ENCODE results near the gene SFPQ. TPM values are rescaled to one million over a fixed set of nuclear protein-coding genes. Genes with fewer than 3 reads are reported as not detected.
A peak's percentile ranks its signal among the peaks of the same experiment; 100 is the strongest.

The SFPQ gene
- polyA plus RNA-seq, 4 donors: 93.8 to 361 (median 146) TPM

DNA sequence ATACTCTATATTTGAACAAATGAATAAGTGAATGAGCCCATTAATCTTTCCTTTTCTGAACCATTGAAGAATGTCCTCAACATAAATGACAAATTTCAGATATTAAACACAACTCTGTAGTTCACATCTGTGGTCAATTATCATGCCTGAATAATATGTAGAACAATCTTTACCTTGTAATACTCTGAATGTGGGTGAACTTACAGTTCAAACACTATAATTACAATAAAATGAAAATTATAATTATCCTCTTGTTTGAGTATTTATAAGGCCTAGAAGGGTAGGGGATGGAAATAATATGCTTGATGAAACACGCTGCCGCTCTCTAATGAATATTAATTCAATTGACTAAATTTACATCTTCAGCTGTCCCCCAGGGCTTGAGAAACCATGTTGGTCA, 8.7 kb upstream of the SFPQ start:
- no peaks in the 10 kb centered on the region for H3K36me3 ChIP-seq (ENCODE audit: control insufficient read depth in 3 of 3, insufficient read depth in 2 of 3, low read depth in 1 of 3, low read length in 3 of 3)
- H3K9me3 ChIP-seq (ENCODE audit: control insufficient read depth in 2 of 2, insufficient read depth in 1 of 2, low read depth in 1 of 2, low read length in 1 of 2): no peaks in the 10 kb centered on the region
- FAIRE-seq: no peak
- no peak overlapping the region for H3K4me3 ChIP-seq (ENCODE audit: low read depth in 1 of 3, low read length in 3 of 3)
- no peak overlapping the region for H3K27ac ChIP-seq (ENCODE audit: low read depth in 1 of 3, low read length in 2 of 3)
- no peaks in the 10 kb centered on the region for H3K4me1 ChIP-seq (ENCODE audit: control insufficient read depth in 3 of 3, insufficient read depth in 2 of 3, low read depth in 1 of 3, low read length in 2 of 3)
- H3K27me3 ChIP-seq (ENCODE audit: control insufficient read depth in 3 of 3, insufficient read depth in 3 of 3, low read length in 3 of 3): no peaks in the 10 kb centered on the region
- WGBS, 3 donors: 41 to 73% (median 60%) methylated on average over 2 of the region's 2 CpGs
- DNase-seq: no peak

DNA sequence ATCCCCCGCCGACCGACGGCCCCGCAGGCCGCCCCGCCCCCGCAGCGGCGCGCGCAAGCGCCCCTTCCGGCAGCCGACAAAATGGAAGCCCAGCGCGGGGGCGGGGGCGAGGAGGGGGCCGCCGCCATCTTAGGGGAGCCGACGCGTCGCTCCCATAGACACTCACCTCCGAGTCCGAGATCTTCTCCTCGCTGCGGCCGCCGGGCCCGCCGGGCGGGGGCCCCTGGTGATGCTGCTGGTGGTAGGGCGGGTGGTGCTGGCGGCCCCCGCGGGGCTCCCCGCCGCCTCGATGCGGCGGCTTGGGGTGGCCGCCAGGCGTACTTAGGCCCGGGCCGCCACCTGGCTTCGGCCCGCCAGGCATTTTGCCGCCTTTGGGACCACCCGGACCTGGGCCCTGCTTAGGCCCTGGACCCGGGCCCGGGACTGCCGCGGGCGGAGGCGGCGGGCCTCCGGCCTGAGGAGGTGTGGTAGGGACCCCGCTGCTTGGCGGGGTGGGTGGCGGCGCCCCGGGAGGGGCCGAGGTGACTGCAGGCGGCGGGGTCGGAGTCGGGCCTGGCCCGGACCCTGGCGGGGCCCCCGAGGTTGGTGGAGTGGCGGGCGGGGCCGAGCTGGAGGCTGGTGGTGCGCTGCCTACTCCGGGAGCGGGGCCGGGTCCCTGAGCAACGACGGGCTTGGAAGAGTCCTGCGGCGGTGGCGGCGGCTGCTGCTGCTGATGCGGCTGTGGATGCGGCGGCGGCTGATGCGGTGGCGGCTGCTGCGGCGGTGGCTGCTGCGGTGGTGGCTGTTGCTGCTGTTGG, 691 bp downstream of the SFPQ start:
- Histone ChIP-seq H3K27me3 (ENCODE audit: control insufficient read depth in 3 of 3, insufficient read depth in 3 of 3, low read length in 3 of 3) (no peaks in the 10 kb centered on the region), H3K9me3 (ENCODE audit: control insufficient read depth in 2 of 2, insufficient read depth in 1 of 2, low read depth in 1 of 2, low read length in 1 of 2) (no peaks in the 10 kb centered on the region), H3K4me3 (ENCODE audit: low read depth in 1 of 3, low read length in 3 of 3) (peak overlapping the region; percentile 78 to 100 (median 91)), H3K36me3 (ENCODE audit: control insufficient read depth in 3 of 3, insufficient read depth in 2 of 3, low read depth in 1 of 3, low read length in 3 of 3) (peaks cover 12 to 25% (median 16%) of the 10 kb centered on the region in 3 donors), H3K4me1 (ENCODE audit: control insufficient read depth in 3 of 3, insufficient read depth in 2 of 3, low read depth in 1 of 3, low read length in 2 of 3) (peaks cover 2 to 12% (median 2%) of the 10 kb centered on the region in 3 donors), H3K27ac (ENCODE audit: low read depth in 1 of 3, low read length in 2 of 3) (peak overlapping the region; percentile 95 to 97 (median 96))
- WGBS, 3 donors: 0 to 1% (median 1%) methylated on average over 36 to 94 of the region's 94 CpGs
- peak; percentile 83 to 96 for DNase-seq
- FAIRE-seq: no peak

GRCh38 chr1:35191429-35192055, 1.4 kb downstream of the SFPQ start:
- DNase-seq (no peak), FAIRE-seq (no peak)
- Histone ChIP-seq H3K27ac (ENCODE audit: low read depth in 1 of 3, low read length in 2 of 3) (peak overlapping the region in 2 of 3 donors; percentile 9 to 95), H3K4me1 (ENCODE audit: control insufficient read depth in 3 of 3, insufficient read depth in 2 of 3, low read depth in 1 of 3, low read length in 2 of 3) (peaks cover 2 to 18% (median 2%) of the 10 kb centered on the region in 3 donors), H3K9me3 (ENCODE audit: control insufficient read depth in 2 of 2, insufficient read depth in 1 of 2, low read depth in 1 of 2, low read length in 1 of 2) (no peaks in the 10 kb centered on the region), H3K27me3 (ENCODE audit: control insufficient read depth in 3 of 3, insufficient read depth in 3 of 3, low read length in 3 of 3) (no peaks in the 10 kb centered on the region), H3K4me3 (ENCODE audit: low read depth in 1 of 3, low read length in 3 of 3) (peak overlapping the region; percentile 78 to 100 (median 91)), H3K36me3 (ENCODE audit: control insufficient read depth in 3 of 3, insufficient read depth in 2 of 3, low read depth in 1 of 3, low read length in 3 of 3) (peaks cover 17 to 30% (median 23%) of the 10 kb centered on the region in 3 donors)
- 0 to 1% (median 1%) methylated on average over 25 of the region's 25 CpGs for WGBS, 3 donors

GRCh38 chr1:35190784-35191183, 2.2 kb downstream of the SFPQ start:
- H3K9me3 ChIP-seq (ENCODE audit: control insufficient read depth in 2 of 2, insufficient read depth in 1 of 2, low read depth in 1 of 2, low read length in 1 of 2): no peaks in the 10 kb centered on the region
- DNase-seq: no peak
- peak overlapping the region in 1 of 3 donors; percentile 41 for H3K27ac ChIP-seq (ENCODE audit: low read depth in 1 of 3, low read length in 2 of 3)
- H3K4me1 ChIP-seq (ENCODE audit: control insufficient read depth in 3 of 3, insufficient read depth in 2 of 3, low read depth in 1 of 3, low read length in 2 of 3): peaks cover 2 to 23% (median 2%) of the 10 kb centered on the region in 3 donors
- 3 to 5% (median 4%) methylated on average over 6 of the region's 6 CpGs for WGBS, 3 donors
- H3K27me3 ChIP-seq (ENCODE audit: control insufficient read depth in 3 of 3, insufficient read depth in 3 of 3, low read length in 3 of 3): no peaks in the 10 kb centered on the region
- FAIRE-seq: no peak
- peaks cover 24 to 30% (median 28%) of the 10 kb centered on the region in 3 donors for H3K36me3 ChIP-seq (ENCODE audit: control insufficient read depth in 3 of 3, insufficient read depth in 2 of 3, low read depth in 1 of 3, low read length in 3 of 3)
- H3K4me3 ChIP-seq (ENCODE audit: low read depth in 1 of 3, low read length in 3 of 3): peak overlapping the region; percentile 78 to 100 (median 91)

DNA sequence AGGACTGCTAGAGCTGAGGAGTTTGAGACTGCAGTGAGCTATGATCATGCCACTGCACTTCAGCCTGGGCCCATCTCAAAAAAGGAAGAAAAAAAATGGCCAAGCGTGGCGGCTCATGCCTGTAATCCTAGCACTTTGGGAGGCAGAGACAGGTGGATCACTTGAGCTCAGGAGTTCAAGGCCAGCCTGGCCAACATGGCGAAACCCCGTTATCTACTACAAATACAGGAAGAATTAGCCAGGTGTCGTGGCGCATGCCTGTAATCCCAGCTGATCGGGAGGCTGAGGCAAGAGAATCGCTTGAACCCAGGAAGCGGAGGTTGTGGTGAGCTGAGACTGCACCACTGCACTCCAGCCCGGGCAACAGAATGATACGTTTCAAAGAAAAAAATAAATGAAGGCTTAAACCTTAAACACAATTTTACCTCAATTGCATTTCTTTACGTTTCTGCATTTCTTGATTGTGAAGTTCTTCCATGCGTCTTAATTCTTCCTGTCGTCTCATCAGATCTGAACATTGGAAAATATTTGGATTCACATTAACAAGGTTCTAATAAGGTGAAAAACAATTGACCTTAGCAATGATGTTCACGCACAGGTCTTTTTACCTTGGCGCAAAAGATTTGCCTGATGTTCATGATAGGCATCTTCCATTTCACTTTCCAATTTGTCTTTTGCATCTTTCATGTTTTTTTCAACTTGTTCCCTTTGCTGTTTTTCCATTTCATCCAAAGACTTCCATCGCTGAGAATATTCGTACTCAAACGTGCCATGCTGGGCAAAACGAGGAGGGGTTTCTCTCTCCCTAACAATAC, 4.2 kb downstream of the SFPQ start:
- FAIRE-seq: no peak
- peaks cover 2 to 23% (median 6%) of the 10 kb centered on the region in 3 donors for H3K4me1 ChIP-seq (ENCODE audit: control insufficient read depth in 3 of 3, insufficient read depth in 2 of 3, low read depth in 1 of 3, low read length in 2 of 3)
- H3K36me3 ChIP-seq (ENCODE audit: control insufficient read depth in 3 of 3, insufficient read depth in 2 of 3, low read depth in 1 of 3, low read length in 3 of 3): peaks cover 33 to 37% (median 34%) of the 10 kb centered on the region in 3 donors
- no peaks in the 10 kb centered on the region for H3K27me3 ChIP-seq (ENCODE audit: control insufficient read depth in 3 of 3, insufficient read depth in 3 of 3, low read length in 3 of 3)
- no peaks in the 10 kb centered on the region for H3K9me3 ChIP-seq (ENCODE audit: control insufficient read depth in 2 of 2, insufficient read depth in 1 of 2, low read depth in 1 of 2, low read length in 1 of 2)
- H3K4me3 ChIP-seq (ENCODE audit: low read depth in 1 of 3, low read length in 3 of 3): no peak overlapping the region
- no peak overlapping the region for H3K27ac ChIP-seq (ENCODE audit: low read depth in 1 of 3, low read length in 2 of 3)
- WGBS, 3 donors: 70 to 81% (median 75%) methylated on average over 20 of the region's 20 CpGs
- no peak for DNase-seq

DNA sequence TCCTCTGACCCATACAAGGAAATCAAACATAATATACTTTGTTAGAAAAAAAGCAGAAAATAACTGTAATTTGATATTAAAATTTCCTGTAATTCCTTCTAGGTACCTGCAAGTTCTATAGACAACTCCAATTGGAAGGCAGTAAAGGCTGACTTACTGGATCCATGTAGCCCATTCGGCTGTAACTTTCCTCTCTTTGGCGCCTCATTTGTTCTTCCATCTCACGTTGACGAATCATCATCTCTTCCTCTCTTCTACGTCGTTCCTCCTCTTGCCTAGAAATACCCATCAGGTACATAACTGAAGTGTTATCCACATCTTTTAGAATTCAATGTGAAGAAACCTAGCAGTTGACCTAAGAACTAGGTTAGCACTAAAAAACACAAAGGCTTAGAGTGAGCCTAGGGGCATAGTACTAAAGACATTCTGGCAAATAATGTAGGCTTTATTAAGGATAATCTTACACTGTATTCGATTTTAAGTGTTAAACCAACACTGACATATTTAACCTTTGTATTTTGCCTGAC, 5.1 kb downstream of the SFPQ start:
- H3K27ac ChIP-seq (ENCODE audit: low read depth in 1 of 3, low read length in 2 of 3): no peak overlapping the region
- DNase-seq: no peak
- 72 to 83% (median 79%) methylated on average over 7 of the region's 7 CpGs for WGBS, 3 donors
- no peak for FAIRE-seq
- H3K4me3 ChIP-seq (ENCODE audit: low read depth in 1 of 3, low read length in 3 of 3): no peak overlapping the region
- no peaks in the 10 kb centered on the region for H3K9me3 ChIP-seq (ENCODE audit: control insufficient read depth in 2 of 2, insufficient read depth in 1 of 2, low read depth in 1 of 2, low read length in 1 of 2)
- peaks cover 34 to 38% (median 37%) of the 10 kb centered on the region in 3 donors for H3K36me3 ChIP-seq (ENCODE audit: control insufficient read depth in 3 of 3, insufficient read depth in 2 of 3, low read depth in 1 of 3, low read length in 3 of 3)
- peaks cover 2 to 23% (median 6%) of the 10 kb centered on the region in 3 donors for H3K4me1 ChIP-seq (ENCODE audit: control insufficient read depth in 3 of 3, insufficient read depth in 2 of 3, low read depth in 1 of 3, low read length in 2 of 3)
- H3K27me3 ChIP-seq (ENCODE audit: control insufficient read depth in 3 of 3, insufficient read depth in 3 of 3, low read length in 3 of 3): no peaks in the 10 kb centered on the region

DNA sequence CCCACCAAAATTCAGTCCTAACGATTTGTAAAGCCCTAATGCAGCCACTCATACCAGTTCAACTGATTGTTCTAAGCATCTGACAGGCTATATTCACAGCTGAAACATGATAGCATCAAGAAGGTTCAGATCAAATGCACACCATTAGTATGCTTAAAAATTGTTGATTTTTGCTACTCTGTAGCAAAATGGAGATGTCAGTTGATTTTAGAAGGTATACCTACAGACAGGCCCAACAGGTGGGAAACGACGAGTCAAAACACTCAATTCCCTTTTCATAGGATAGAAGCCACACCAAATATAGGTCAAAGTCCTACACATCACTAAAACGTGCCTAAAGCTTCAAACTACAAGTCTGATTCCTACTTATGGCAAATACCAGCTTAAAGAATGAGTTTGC, 6.7 kb downstream of the SFPQ start:
- no peak for DNase-seq
- Histone ChIP-seq H3K27me3 (ENCODE audit: control insufficient read depth in 3 of 3, insufficient read depth in 3 of 3, low read length in 3 of 3) (no peaks in the 10 kb centered on the region), H3K36me3 (ENCODE audit: control insufficient read depth in 3 of 3, insufficient read depth in 2 of 3, low read depth in 1 of 3, low read length in 3 of 3) (peaks cover 36 to 37% (median 36%) of the 10 kb centered on the region in 3 donors), H3K9me3 (ENCODE audit: control insufficient read depth in 2 of 2, insufficient read depth in 1 of 2, low read depth in 1 of 2, low read length in 1 of 2) (no peaks in the 10 kb centered on the region), H3K4me1 (ENCODE audit: control insufficient read depth in 3 of 3, insufficient read depth in 2 of 3, low read depth in 1 of 3, low read length in 2 of 3) (peaks cover 2 to 27% (median 8%) of the 10 kb centered on the region in 3 donors), H3K27ac (ENCODE audit: low read depth in 1 of 3, low read length in 2 of 3) (no peak overlapping the region), H3K4me3 (ENCODE audit: low read depth in 1 of 3, low read length in 3 of 3) (no peak overlapping the region)
- FAIRE-seq: no peak
- WGBS, 3 donors: 28 to 40% (median 36%) methylated on average over 4 of the region's 4 CpGs

DNA sequence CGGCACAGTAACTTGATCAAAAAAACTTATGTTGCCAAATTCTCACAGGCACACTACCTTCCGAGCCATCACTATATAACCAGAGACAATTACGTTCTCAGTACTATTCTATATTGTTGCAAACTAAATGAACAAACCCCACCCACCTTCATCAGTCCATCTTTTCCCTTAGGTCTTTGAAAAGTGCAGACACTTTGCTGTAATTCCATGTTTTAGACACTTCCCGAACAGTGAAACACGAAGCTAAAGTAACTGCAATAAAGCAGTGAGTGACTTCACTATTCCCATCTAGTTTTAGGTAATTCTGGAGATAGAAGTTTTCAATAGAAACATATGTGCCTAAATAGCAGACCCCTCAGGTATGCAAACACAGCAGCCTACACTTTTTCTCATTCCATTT, 7.7 kb downstream of the SFPQ start:
- no peak overlapping the region for H3K27ac ChIP-seq (ENCODE audit: low read depth in 1 of 3, low read length in 2 of 3)
- no peak overlapping the region for H3K4me3 ChIP-seq (ENCODE audit: low read depth in 1 of 3, low read length in 3 of 3)
- H3K4me1 ChIP-seq (ENCODE audit: control insufficient read depth in 3 of 3, insufficient read depth in 2 of 3, low read depth in 1 of 3, low read length in 2 of 3): peaks cover 3 to 36% (median 8%) of the 10 kb centered on the region in 3 donors
- H3K9me3 ChIP-seq (ENCODE audit: control insufficient read depth in 2 of 2, insufficient read depth in 1 of 2, low read depth in 1 of 2, low read length in 1 of 2): no peaks in the 10 kb centered on the region
- H3K27me3 ChIP-seq (ENCODE audit: control insufficient read depth in 3 of 3, insufficient read depth in 3 of 3, low read length in 3 of 3): no peaks in the 10 kb centered on the region
- DNase-seq (no peak), FAIRE-seq (no peak)
- H3K36me3 ChIP-seq (ENCODE audit: control insufficient read depth in 3 of 3, insufficient read depth in 2 of 3, low read depth in 1 of 3, low read length in 3 of 3): peaks cover 35 to 41% (median 36%) of the 10 kb centered on the region in 3 donors
- WGBS, 3 donors: 67 to 70% (median 67%) methylated on average over 5 of the region's 5 CpGs
